ENCODE results near the gene HMCN1.
A peak's percentile ranks its signal among the peaks of the same experiment; 100 is the strongest.
"Not testable (repeated sequence)": the region's sequence is repeated elsewhere in the genome, so short reads cannot be mapped to it uniquely, and the experiment has no call there.

The HMCN1 gene

DNA sequence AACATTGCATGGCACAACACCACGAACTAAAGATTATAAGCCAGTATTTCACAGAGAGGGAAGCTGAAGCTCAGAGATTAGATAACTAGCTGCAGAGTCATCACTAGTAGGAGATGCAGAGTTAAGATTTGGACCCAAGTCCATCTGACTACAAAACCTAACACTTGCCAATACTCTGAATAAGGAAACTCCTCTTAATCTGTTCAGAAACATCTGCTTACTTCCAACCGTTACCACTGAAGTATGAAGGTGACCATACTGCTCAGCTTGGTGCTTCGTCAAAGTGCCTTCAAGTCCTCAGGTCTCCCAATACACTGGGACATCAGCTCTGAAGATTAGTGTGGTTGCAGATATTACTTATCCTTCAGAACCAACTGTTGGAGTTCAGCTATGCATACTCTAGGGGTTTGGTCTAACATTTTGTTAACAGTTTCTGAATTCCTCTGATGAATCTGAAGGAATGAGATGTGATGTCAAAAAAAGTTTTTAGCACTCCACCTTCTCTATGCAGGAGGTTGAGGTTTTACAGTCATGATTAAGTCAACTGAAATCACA, 461.3 kb downstream of the HMCN1 start:
- no peak for DNase-seq (ENCODE audit: low read depth, low spot score)

DNA sequence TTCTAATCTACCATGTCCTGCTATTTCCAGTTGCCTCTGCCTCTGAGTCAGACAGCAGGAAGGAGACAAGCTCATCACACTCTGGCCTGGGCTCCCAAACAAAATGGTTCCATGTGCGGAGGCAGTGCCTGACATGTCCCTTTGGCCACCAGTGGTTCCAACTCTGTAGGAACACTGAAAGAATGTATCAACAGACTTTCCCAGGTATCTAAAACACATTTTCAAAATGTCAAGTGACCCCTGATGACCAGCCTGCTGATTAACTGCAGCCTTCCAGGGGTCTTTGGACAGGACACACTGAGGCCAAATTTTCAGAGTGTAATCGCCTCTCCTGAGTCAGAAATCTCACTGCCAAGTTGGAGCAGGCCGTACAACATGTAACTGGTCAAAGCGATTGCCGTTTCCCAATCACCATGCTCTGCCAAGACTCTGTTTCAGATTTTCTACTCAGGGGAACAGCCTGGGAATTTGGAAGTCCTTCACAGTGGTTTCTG, 468.1 kb downstream of the HMCN1 start:
- no peak for DNase-seq (ENCODE audit: low read depth, low spot score)

DNA sequence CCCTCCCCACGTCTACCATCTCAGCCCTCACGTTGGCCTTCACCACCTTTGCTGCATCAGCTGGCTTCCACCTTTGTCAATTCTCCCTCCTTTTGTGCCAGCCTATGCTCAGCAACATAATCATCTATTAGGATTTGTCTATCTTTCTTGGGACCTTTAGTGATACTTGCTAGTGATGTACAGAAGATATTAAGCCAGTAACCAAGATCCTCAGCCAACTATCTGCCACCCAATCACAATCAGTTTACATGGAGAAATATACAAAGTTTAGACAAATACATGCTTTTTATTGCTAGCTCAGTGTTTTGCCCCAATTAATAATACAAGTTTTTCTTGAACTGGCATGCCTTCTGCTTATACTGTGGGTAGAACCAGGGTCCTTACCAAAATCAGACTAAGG, 468.6 kb downstream of the HMCN1 start:
- no peak for DNase-seq (ENCODE audit: low read depth, low spot score)

DNA sequence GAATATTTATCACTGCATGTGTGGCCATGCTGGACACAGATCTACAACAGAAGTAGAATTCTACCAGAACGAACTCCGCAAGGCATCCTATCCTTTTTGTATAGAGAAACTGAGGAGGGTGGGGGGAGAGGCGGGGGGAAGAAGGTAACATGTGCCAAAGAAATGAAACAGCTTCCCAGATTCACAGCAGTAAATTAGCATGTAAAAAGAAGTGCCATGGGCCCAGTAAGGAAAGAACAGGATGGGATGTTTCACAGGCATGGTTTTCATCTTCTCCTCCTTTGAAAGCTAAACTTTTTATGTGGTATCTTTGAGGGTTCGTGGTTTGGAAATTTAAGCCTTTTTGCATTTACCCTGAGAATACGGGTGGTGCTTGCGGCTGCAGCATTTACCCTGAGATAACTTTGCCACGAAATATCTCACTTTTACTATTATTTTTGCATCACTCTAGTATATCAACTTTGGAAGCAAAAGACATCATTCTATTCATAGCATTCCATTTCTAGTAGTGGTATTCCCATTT, 471.9 kb downstream of the HMCN1 start:
- DNase-seq (ENCODE audit: low read depth, low spot score), result no peak

DNA sequence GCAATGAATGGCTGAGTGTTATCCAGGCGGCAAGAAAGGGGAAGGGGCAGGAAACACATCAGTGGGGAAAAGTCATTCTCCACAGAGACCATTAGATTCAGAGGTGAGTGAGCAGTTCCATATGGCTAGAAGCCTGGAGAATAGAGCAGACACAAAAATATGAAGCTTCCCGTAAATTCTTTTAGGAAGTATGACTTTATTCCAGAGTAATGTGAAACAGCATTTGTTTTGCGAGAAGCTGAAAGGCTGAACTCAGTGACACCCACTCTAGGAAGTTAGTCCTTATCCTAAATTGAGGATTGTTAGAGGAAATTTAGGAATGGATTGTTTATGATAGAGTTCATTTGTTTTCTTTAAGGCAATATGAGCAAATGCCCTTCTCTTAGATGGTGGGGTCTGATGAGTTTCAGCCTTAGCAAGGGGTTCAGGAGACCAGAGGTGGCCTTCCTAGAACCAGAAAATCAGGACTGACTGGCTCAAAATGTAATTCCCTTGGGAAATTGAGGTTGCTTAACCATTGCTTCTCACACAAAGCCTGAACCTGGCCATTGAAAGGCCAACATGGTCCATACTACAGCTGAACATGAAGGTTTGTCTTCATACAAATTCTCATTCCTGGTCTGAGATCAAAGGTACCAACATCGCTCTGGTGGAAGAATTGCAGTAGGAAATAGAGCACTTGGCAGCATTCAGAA, 473.3 kb downstream of the HMCN1 start:
- DNase-seq (ENCODE audit: low read depth, low spot score), result no peak

DNA sequence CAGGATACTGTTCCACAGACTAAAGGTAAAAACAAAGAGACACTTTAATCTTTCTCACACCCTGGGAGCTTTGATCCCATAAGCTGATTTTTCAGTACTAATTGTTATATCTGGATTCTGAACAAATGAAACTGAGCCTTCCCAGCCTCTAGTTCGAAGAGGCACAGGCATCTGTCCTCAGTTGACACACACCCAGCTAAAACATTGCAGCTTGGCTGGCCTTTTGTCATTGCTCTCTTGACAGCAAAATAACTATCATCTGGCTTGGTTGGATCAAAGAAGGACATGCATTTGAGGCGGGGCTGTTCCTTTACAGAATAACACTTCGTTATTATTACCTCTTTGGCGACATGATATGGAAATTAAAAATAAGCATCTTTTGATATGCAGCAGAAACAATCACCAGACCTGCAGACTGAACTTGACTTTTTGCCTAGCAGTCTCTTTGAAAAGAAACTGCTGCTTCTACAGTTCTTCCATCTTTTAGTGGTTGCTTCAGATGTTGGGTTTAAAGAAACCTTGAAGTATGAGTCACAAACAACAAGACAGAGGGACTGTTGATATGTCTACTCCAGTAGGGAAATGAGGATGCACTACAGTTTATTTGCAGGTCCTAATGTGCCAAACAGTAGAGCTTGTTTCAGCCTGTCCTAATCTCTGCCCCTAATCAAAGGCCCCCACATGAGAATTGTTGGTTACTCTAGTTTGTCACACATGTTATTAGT, 474.4 kb downstream of the HMCN1 start:
- DNase-seq (ENCODE audit: low read depth, low spot score), result no peak

DNA sequence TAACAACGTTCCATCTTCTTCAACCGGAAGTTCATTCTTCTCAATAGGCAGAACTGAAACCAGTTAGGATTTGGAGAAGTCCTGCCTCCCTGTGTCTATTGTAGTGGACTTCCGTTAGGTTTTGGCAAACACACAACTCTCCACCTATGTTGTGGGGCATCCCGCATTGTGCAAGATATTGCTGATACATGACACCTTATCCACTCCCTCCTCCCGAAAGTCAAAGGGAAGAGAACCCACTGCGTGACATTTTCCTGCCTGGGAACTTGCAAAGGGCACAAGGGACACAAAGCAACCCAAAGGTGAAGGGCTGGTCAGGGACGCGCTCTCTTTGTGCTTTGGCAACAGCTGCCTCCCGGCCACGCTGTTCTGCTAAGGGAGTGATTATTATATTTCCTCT, 476.1 kb downstream of the HMCN1 start:
- DNase-seq (ENCODE audit: low read depth, low spot score), result no peak

DNA sequence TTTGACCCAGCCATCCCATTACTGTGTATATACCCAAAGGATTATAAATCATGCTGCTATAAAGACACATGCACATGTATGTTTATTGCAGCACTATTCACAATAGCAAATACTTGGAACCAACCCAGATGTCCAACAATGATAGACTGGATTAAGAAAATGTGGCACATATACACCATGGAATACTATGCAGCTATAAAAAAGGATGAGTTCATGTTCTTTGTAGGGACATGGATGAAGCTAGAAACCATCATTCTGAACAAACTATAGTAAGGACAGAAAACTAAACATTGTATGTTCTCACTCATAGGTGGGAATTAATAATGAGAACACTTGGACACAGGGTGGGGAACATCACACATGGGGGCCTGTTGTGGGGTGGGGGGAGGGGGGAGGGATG, 477.4 kb downstream of the HMCN1 start:
- DNase-seq (ENCODE audit: low read depth, low spot score), result not testable (repeated sequence)

DNA sequence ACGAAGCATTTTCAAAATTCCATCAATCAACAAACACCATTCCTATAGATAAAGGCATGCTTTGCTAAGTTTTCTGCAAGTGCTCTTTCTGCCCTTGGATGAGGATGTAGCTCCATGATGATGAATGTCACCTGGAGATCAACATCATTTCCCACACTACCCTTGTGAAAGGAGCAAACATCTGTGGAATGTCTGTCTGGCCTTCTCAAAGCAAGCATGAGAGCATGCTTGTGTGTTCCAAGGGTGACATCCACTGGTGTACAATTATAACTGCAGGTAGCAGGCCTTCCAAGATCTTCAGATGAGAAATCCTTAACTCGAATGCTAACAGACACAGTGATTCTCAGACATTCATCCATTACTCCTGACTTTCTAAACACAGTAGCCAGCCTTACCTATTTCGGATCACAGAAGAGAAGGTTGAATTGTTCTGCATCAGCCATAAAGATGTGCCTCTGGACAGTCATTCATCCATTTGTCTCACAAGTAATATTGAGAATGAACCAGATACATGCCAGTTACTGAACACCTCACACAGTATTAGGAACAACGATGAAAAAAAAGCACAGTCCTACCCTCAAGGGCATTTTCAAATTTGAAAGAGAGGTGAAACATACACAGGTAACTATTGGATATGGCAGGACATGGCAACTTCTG, 478.5 kb downstream of the HMCN1 start:
- peak; percentile 50 for DNase-seq (ENCODE audit: low read depth, low spot score)

DNA sequence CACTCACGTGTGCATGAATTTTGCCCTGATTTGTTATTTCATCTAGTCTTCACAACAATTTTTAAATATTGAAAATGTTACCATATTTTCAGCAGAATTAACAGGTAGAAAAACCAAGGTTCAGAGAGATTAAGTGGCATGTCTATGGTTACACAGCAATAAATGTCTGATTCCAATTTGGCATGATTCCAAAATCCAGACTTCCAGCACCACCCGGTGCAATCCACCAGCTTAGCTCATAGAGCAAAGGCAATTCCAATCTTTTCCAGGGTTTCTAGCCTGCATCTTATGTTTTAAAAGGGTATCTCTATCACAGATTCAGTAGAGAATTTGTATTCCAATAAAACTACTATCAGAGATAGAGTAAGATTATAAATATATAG, 479.0 kb downstream of the HMCN1 start:
- no peak for DNase-seq (ENCODE audit: low read depth, low spot score)

DNA sequence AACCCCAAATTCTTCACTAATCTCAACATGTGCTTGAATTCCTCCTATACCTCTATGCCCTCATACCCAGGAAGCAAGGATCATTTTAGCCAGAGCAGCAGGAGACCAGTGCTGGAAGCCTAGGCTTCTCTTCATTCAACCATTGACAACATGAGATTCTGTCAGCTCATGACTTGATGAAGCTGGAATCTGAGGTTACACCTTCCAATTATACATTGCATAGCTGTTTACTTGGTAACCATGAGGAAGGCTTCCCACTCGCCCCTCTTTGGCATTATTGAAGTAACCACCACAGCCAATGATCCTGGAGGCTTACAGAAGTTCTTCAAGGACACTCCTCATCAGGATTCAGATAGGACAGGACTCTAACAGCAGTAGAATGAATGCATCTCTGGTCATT, 480.6 kb downstream of the HMCN1 start:
- no peak for DNase-seq (ENCODE audit: low read depth, low spot score)

DNA sequence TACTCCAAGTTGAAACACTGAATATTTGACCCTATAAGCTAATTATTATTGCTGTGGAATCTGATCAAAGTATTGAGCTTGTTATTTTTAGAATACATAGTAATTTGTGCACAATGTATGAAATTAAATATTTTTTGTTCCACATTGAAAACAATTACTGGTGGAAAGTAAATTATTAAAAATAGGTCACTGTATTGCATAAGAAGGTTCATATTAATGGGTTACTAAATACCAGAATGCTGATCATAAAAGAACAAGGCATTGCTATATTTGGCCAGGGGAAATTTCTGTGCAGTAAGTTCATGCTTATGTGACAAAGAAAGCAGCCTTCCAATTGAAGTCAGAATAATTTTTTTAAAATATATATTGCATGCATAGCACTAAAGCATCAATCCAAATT, 481.4 kb downstream of the HMCN1 start:
- no peak for DNase-seq (ENCODE audit: low read depth, low spot score)

DNA sequence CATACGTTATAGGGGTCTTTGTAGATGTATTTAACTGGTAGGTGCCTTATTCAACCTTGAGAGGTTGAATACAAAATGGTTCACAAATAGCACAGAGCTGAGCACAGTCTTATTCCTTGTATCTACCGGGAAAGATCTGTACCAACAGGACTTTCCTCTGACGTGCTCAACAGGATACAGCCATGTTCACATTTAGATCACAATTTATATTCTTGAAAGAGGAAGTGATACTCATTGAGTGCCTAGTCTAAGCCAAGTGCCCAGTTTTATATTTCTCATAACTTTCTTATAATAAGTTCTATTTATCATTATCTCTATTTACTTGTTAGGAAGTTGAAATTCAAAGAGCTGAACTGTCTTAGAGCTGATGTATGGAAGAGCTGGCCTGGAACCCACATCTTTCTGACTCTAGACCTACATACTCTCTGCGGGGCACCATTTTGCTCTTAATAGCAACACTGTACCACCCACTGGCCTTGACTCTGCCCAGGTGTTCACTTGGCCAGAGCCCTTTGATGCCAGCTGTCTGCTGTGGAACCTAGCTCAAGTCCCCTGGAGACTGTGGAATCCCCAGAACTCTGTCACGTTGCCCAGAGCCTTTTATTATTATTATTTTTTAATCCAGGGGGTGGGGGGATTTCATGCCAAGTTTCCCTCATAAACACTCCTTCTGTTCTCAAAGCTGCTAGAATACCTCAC, 484.6 kb downstream of the HMCN1 start:
- no peak for DNase-seq (ENCODE audit: low read depth, low spot score)

DNA sequence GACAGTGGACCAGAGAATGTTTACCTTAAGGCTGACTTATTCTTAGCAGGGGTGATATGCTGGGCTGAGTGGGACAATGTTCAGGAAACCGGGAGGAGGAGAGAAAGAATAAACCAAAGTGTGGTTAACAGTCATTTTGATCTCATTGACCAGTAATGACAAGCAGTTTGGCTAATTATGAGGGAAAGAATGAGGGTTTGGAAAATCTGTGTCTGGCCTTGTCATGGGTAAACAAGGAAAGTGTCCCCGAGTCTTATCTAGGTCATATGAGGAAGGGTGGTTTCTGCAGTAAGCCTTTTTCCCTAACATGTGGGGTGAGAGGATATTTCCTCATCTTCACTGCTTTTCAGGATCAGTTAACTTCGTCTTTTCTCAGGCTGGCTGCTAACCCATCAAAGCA, 485.9 kb downstream of the HMCN1 start:
- no peak for DNase-seq (ENCODE audit: low read depth, low spot score)

DNA sequence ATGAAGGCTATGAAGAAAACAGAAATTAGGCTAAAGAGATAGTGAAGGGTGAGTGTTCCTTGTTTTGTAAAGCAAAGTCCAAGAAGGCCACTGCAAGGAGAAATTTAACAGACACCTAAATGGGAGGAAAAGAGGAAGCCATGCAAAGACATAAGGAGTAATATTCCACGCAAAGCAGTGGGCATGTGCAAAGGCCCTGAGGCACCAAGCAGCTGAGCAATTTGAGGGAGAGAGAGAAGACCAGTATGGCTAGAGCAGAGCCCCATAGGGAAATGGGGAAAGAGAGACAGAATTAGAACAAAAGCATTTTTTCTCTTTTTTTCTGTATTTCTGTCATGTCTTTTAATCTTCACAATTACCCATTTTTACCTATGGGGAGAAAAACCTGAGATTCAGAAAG, 486.7 kb downstream of the HMCN1 start:
- no peak for DNase-seq (ENCODE audit: low read depth, low spot score)

DNA sequence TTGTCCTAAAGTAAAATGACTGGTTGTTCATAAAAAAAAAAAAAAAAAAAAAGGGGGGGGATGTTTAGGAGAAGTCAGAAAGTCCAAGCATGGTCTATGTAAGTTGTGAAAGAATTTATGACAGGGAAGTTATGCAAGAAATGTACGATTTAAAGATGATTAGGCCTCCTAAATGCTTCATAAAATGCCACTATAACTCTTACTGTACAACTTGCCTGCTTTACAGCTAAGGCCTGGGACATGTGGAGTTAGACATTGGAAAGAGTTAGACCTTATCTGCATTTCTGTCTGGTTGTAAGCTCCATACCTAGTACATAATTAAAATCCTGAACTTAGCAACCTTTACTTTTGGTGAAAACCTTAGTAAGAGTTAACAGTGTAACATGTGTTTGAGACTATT, 490.9 kb downstream of the HMCN1 start:
- no peak for DNase-seq (ENCODE audit: low read depth, low spot score)

DNA sequence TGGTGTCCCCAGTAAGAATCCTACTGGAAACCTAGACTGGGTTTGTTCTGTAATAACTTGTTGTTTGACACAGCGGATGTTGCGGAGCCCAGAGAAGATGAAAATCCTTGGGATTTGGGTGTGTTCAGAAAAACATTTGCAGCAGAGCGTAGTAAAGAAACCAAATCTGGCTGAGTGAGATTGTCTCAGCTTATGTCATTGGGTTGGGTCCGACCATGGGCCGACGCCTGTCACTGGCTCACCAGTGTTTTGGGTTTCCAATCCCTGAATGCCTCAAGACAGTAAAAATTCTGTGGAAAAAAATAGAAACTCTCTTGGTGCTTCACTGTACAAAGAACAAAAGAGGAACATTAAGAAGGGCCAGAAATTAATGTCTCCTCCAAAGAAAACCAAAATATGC, 494.6 kb downstream of the HMCN1 start:
- DNase-seq (ENCODE audit: low read depth, low spot score), result no peak

DNA sequence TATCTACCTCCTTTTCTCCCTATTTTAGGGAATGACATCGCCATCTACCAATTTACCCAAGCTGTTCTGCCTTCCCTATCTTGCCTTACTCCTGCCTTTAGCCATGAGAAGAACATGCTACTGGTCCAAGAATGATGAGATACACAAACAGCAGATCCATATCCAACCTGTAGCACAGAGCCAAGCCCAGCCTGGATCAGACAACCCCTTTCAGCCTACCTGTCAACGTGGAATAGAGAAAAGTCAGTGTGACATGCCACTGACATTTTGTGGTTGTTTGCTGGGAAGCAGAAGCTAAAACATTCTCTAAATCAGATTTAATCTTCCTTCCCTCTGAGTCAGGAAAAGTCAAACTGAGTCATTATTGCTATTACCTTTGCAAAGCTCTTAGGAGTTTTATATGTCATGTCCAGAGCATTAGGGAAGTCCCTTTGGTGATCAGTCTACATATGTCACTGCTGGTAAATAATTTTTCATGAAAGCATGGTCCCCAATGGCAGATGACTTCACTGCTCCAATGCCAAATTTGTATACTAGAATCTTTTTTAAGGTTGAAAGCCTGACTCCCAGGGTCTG, 497.8 kb downstream of the HMCN1 start:
- DNase-seq (ENCODE audit: low read depth, low spot score), result no peak

DNA sequence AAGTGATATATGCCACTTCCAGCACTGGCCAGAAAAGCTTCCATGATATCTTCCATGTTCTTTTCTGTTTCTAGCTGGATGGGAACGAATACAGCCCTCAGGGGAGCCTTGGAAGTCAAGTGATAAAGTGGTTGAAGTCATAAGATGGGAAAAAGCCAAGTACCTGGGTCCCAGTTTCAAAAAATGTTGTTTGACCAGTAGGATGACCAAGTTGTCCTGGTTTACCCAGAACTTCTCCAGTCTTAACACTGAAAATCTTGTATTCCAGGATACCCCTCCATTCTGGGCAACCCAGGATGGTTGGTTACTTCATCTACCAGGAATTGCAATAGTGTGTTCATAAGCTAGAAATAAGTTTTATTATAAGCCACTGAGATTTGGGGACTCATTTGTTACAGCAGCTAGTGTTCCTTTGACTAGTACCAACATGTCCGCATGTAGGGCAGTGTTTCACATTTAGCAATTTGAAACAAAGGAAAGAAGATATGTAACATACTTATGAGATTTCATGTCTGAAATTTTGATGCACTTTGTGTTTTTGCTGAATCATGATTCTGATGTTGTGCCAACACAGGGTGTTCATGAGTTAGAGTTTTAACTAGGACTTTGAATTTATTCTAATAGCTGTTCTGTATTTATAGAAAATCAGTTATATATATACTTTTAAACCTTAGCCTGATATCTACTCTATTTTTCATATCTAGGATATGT, 500.9 kb downstream of the HMCN1 start:
- DNase-seq (ENCODE audit: low read depth, low spot score), result no peak

DNA sequence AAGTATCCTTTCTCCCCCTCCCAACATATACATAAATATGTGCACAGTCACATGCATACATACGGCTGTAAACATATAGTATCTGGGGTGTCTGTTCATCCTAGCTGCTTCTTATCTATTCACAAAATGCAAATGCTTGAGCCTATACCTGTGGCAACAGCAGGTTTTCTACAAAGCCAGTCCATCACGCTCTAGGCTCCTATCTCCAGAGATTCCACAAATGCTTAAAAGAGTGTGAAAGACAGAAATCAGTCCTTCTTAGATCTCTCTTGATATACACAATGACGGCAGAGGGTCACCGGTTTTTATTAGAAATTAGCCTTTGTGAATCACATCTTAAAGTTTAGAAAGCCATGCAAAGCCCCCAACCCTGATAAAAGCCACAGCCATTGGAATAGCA, 501.5 kb downstream of the HMCN1 start:
- DNase-seq (ENCODE audit: low read depth, low spot score), result no peak

DNA sequence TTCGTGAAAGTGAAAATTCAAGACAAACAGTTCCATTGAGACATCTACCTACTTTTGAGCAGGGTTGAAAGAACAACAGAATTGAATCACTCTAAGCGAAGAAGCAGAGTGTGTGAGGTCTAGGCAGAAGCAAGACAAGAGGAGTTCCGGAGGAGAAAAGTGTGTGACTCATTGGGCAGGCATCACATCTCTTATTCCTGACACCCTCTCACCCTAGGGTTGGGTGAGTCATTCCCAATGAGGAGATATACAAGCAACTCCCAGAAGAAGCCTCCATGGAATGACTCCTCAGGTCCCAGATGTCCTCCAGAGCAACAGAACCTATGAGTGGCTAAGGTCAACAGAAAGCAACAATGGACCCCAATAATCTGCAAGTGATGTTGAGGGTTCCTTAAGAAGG, 502.7 kb downstream of the HMCN1 start:
- DNase-seq (ENCODE audit: low read depth, low spot score), result no peak

Data from brain pericyte (primary cell).